Smooth muscle cell (in vitro differentiated cells): ENCODE results near the gene RAB41. TPM values are rescaled to one million over a fixed set of nuclear protein-coding genes. Genes with fewer than 3 reads are reported as not detected.

Experiments
- DNase-seq: peaks from one replicate; lab custom pipeline; 2025; ENCODE audit not compliant: unreplicated experiment; lab: John Stamatoyannopoulos, UW
- H2AFZ ChIP-seq: fragments of 200-600 bp; sonication (generic); 2 replicates; pipeline ENCODE4 v1.6.0; 2016; ENCODE audit warnings: antibody characterized with exemption, low read depth, mild to moderate bottlenecking
- H3F3A ChIP-seq: fragments of 200-600 bp; sonication (generic); 2 replicates; pipeline ENCODE4 v1.6.0; 2017; ENCODE audit warnings: antibody characterized with exemption, low read depth
- H3K27ac ChIP-seq: fragments of 200-600 bp; sonication (generic); 2 replicates; pipeline ENCODE4 v1.5.1; 2016; ENCODE audit warnings: low read depth, mild to moderate bottlenecking
- H3K27me3 ChIP-seq: fragments of 200-600 bp; sonication (generic); 2 replicates; pipeline ENCODE4 v1.6.1; 2016; ENCODE audit warnings: low read depth, mild to moderate bottlenecking
- H3K36me3 ChIP-seq: fragments of 200-600 bp; sonication (generic); 2 replicates; pipeline ENCODE4 v1.5.1; 2016; ENCODE audit warnings: low read depth
- H3K4me1 ChIP-seq: fragments of 200-600 bp; sonication (generic); 2 replicates; pipeline ENCODE4 v1.5.1; 2016; ENCODE audit warnings: low read depth
- H3K4me2 ChIP-seq: fragments of 200-600 bp; sonication (generic); 2 replicates; pipeline ENCODE4 v1.6.0; 2016; ENCODE audit warnings: mild to moderate bottlenecking
- H3K4me3 ChIP-seq: fragments of 200-600 bp; sonication (generic); 2 replicates; pipeline ENCODE4 v1.5.1; 2016; ENCODE audit warnings: mild to moderate bottlenecking
- H3K79me2 ChIP-seq: fragments of 200-600 bp; sonication (generic); 2 replicates; pipeline ENCODE4 v1.6.0; 2016; ENCODE audit warnings: low read depth, mild to moderate bottlenecking
- H3K9ac ChIP-seq: fragments of 200-600 bp; sonication (generic); 2 replicates; pipeline ENCODE4 v1.6.0; 2016; ENCODE audit warnings: low read depth
- H3K9me3 ChIP-seq: fragments of 200-600 bp; sonication (generic); replicated peaks from 2 replicates; pipeline ENCODE4 v1.5.1; 2016; ENCODE audit warnings: low read depth
- H4K20me1 ChIP-seq: fragments of 200-600 bp; sonication (generic); 2 replicates; pipeline ENCODE4 v1.6.0; 2016; ENCODE audit warnings: low read depth
- WGBS: methylation state at CpG from one replicate; pipeline ENCODE4 v1.1.7; 2016; ENCODE audit warnings: low lambda C conversion rate; 5-methylcytosine and 5-hydroxymethylcytosine counted together
- polyA plus RNA-seq: library from polyadenylated mRNA; unstranded; fragments of >200 nt; fragmentation: Nextera tagmentation; extraction: Ambion mirVana; gene quantifications from 2 replicates; pipeline ENCODE4 v1.2.1, GENCODE V29; 2016
- total RNA-seq: library from RNA; depleted of rRNA; stranded (reverse); fragments of >200 nt; gene quantifications from 2 replicates; pipeline ENCODE4 v1.2.3, GENCODE V29; 2014
- TF ChIP-seq, protein P1 (sequence below): fragments of 200-600 bp; sonication (generic); IDR thresholded peaks from 2 replicates; pipeline ENCODE4 v1.5.1; 2017; ENCODE audit warnings: borderline replicate concordance, mild to moderate bottlenecking, antibody characterized with exemption; ENCODE audit not compliant: insufficient read depth, poor library complexity, severe bottlenecking

Gene RAB41
- total and polyA plus RNA-seq, 2 experiments from 2014 or later: 0.19 TPM; not detected in 1

DNA sequence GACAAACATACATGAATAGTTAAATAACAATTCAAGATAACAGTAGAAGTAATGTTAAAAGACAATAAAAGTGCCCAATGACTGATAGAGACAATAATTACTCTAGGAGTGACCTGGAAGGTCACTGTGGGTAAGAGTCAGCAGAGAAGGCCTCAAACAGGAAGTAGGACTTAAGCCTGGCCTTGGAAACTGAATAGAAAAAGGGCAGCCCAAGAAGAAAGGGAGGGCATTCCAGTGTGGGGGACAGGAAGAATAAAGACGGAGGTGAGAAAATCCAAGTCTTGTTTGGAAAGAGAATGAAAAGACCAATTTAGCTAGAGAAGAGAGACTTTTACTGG, 27.9 kb upstream of the RAB41 start:
- H3F3A ChIP-seq: no peaks in the 10 kb centered on the region
- TF ChIP-seq, protein P1, sequence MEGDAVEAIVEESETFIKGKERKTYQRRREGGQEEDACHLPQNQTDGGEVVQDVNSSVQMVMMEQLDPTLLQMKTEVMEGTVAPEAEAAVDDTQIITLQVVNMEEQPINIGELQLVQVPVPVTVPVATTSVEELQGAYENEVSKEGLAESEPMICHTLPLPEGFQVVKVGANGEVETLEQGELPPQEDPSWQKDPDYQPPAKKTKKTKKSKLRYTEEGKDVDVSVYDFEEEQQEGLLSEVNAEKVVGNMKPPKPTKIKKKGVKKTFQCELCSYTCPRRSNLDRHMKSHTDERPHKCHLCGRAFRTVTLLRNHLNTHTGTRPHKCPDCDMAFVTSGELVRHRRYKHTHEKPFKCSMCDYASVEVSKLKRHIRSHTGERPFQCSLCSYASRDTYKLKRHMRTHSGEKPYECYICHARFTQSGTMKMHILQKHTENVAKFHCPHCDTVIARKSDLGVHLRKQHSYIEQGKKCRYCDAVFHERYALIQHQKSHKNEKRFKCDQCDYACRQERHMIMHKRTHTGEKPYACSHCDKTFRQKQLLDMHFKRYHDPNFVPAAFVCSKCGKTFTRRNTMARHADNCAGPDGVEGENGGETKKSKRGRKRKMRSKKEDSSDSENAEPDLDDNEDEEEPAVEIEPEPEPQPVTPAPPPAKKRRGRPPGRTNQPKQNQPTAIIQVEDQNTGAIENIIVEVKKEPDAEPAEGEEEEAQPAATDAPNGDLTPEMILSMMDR: no peak
- no peak for DNase-seq
- no peaks in the 10 kb centered on the region for H3K79me2 ChIP-seq
- no peaks in the 10 kb centered on the region for H3K36me3 ChIP-seq
- H3K4me3 ChIP-seq: no peak overlapping the region
- H3K9ac ChIP-seq: peak overlapping the region; percentile 17
- no peak overlapping the region for H2AFZ ChIP-seq
- H4K20me1 ChIP-seq: no peaks in the 10 kb centered on the region
- no peaks in the 10 kb centered on the region for H3K9me3 ChIP-seq
- peak overlapping the region; percentile 87 for H3K27ac ChIP-seq
- 79% methylated on average over 1 of the region's 1 CpG for WGBS
- no peaks in the 10 kb centered on the region for H3K4me1 ChIP-seq
- H3K4me2 ChIP-seq: no peak overlapping the region
- no peaks in the 10 kb centered on the region for H3K27me3 ChIP-seq

DNA sequence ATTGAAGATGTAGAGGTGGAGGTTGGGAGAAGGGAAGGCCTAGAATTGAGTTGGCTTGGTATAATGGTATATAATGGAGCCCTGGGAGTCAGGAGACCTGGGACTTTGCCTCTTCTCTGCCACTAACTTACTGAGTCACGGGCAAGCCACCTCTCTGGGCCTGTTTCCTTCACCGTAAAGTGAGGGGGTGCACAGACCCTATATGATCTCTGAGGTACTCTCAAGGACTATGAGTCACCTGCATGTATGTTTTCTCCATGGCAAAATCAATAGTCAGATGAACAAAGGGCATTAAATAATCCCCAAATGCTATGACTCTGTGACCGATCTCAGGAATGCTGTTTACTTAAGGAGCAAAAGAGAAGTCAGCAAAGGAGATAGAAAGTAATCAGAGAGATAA, 27.1 kb upstream of the RAB41 start:
- H3K9ac ChIP-seq: no peak overlapping the region
- DNase-seq: no peak
- TF ChIP-seq, protein P1: no peak
- no peaks in the 10 kb centered on the region for H4K20me1 ChIP-seq
- no peak overlapping the region for H3K4me3 ChIP-seq
- H3K36me3 ChIP-seq: no peaks in the 10 kb centered on the region
- H3K27ac ChIP-seq: peak overlapping the region; percentile 87
- H3F3A ChIP-seq: no peaks in the 10 kb centered on the region
- H2AFZ ChIP-seq: no peak overlapping the region
- H3K79me2 ChIP-seq: no peaks in the 10 kb centered on the region
- no peaks in the 10 kb centered on the region for H3K27me3 ChIP-seq
- WGBS: 82% methylated on average over 3 of the region's 3 CpGs
- H3K4me2 ChIP-seq: no peak overlapping the region
- no peaks in the 10 kb centered on the region for H3K4me1 ChIP-seq
- no peaks in the 10 kb centered on the region for H3K9me3 ChIP-seq

DNA sequence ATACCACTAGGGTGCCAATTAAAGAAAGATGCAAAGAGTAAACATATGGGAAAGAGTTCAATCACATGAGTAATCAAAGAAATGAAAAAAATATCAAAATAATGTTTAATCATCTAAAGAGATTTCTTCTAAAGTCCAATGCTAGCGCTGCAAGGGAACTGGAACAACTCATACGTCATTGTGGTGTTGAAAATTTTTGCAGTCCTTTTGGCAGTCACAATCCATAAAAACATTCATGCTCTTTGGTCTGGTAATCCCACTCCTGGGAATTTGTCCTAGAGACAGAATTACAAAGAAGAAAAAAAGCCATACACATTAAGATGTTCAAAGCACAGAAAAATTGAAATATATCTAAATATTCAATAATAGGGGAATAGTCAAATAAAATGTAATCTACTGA, 26.5 kb upstream of the RAB41 start:
- Histone ChIP-seq H3K36me3 (no peaks in the 10 kb centered on the region), H3K27ac (no peak overlapping the region), H3F3A (no peaks in the 10 kb centered on the region), H3K79me2 (no peaks in the 10 kb centered on the region), H3K4me1 (no peaks in the 10 kb centered on the region), H3K9ac (no peak overlapping the region), H3K9me3 (no peaks in the 10 kb centered on the region), H3K27me3 (no peaks in the 10 kb centered on the region), H3K4me2 (no peak overlapping the region), H2AFZ (no peak overlapping the region), H4K20me1 (no peaks in the 10 kb centered on the region), H3K4me3 (no peak overlapping the region)
- WGBS: 77% methylated on average over 2 of the region's 2 CpGs
- TF ChIP-seq, protein P1: no peak
- no peak for DNase-seq

DNA sequence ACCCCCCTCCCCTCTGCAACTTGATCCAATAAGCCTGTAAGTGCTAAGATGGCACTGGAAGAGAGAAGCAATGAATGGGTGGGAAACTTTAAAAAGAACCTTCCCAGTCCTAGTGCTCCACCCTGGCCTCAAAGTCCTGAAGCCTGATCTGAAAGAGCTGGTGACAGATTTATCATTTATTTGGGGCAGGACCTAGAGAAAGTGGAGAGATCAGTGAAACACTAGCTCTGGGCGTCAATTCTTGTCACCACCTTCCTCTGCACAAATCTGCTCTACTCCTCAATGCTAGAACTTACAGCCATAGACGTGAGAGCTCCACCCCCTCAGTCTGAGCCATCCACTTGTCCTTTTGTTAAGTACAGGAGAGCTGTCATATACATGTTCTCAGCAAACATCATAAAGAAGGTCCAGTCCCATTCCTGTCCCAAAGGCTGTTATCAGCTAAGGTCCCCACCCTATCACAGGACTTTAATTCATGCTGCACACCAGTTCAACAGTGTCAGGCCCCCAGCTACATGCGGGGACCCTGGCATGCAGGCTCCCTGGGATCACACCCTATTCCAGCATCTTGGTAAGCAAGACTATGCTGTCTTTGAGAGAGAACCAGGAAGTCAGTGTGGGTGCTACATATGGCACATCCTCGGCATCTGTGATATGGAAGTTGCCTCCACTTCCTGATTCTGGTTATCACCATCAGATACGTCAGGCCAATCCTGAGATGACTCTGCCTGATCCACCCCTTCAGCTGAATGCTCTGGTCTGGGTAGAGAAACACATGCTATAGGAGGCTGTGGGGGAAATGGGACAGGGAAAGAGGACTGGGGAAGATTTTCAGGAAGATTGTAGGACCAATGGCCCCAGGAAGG, 24.3 kb upstream of the RAB41 start:
- Histone ChIP-seq H4K20me1 (no peaks in the 10 kb centered on the region), H3K9me3 (no peaks in the 10 kb centered on the region), H3K4me1 (no peaks in the 10 kb centered on the region), H3K79me2 (no peaks in the 10 kb centered on the region), H3K4me3 (no peak overlapping the region), H2AFZ (no peak overlapping the region), H3K4me2 (no peak overlapping the region), H3F3A (no peaks in the 10 kb centered on the region), H3K27ac (no peak overlapping the region), H3K9ac (no peak overlapping the region), H3K27me3 (no peaks in the 10 kb centered on the region), H3K36me3 (no peaks in the 10 kb centered on the region)
- 66% methylated on average over 5 of the region's 5 CpGs for WGBS
- TF ChIP-seq, protein P1: no peak
- no peak for DNase-seq
